Uterus (tissue), 2 donors: ENCODE data around the gene RNF26.

Source experiments
- POLR2A ChIP-seq, 2 donors: fragments of 450-650 bp; IDR thresholded peaks; one replicate each; pipeline ENCODE4 v1.6.1; 2016; ENCODE audit warnings: antibody characterized with exemption in 2 of 2, mild to moderate bottlenecking in 1 of 2, moderate library complexity in 1 of 2
- TF ChIP-seq, protein P1 (sequence below), 4 experiments: fragments of 200-600 bp in 2 of 4; fragments of 450-650 bp in 2 of 4; sonication (generic) in 2 of 4; IDR thresholded peaks; one replicate each; pipeline ENCODE4 v1.5.1; 2016 to 2019; ENCODE audit warnings: antibody characterized with exemption in 4 of 4, mild to moderate bottlenecking in 2 of 4, moderate library complexity in 1 of 4

DNA sequence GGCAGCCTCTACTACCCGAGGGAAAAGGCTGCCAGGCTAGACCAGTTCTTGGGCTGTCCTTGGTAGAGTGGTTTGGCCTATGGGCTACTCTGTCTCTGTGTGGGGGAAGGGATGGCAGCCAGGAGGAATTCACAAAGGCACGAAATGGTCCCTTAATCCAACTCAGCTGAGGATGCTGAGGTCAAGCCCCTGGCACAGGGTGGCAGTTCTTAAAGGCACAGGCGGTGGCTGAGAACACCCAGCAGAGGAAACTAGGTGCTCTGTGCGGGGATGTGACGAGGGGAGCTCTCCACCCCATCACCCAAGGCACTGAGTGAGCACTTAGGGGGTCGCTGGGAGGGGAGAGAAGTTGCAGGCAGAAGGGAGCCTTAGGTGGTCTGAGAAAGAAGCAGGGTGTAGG, 12.3 kb downstream of the RNF26 start, which contains the start of gene MFRP:
- TF ChIP-seq, protein P1, sequence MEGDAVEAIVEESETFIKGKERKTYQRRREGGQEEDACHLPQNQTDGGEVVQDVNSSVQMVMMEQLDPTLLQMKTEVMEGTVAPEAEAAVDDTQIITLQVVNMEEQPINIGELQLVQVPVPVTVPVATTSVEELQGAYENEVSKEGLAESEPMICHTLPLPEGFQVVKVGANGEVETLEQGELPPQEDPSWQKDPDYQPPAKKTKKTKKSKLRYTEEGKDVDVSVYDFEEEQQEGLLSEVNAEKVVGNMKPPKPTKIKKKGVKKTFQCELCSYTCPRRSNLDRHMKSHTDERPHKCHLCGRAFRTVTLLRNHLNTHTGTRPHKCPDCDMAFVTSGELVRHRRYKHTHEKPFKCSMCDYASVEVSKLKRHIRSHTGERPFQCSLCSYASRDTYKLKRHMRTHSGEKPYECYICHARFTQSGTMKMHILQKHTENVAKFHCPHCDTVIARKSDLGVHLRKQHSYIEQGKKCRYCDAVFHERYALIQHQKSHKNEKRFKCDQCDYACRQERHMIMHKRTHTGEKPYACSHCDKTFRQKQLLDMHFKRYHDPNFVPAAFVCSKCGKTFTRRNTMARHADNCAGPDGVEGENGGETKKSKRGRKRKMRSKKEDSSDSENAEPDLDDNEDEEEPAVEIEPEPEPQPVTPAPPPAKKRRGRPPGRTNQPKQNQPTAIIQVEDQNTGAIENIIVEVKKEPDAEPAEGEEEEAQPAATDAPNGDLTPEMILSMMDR (IDR thresholded peaks at IDR 0.05): no peak
- TF ChIP-seq POLR2A (IDR thresholded peaks at IDR 0.05): no peak
